Medulla oblongata (tissue), 1 donor: ENCODE data around the gene UNK.
"Not testable (repeated sequence)": the region's sequence is repeated elsewhere in the genome, so short reads cannot be mapped to it uniquely, and the experiment has no call there.

Experiments
- DNase-seq: peaks from one replicate; pipeline ENCODE4 v3.0.0-alpha.2; 2015; ENCODE audit errors: extremely low spot score

Gene UNK

DNA sequence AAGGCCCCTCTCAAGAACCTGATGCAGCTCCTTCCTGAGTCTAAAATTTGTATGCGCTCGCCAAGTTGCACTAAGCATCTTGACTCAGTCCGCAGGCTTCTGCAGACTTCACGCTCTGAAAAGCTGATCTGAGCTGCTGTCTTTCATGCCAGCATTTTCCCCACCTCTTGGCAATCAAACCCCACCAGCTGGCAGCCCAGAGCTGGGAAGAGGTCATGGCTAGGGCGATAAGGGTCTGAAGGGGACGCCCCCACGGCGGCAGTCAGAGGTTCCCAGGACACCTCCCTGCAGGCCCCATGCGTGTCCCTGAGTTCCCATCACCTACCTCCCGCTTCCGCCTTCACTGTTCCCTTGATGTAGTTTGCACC is 64.7 kb downstream of the UNK start:
- no peak for DNase-seq

DNA sequence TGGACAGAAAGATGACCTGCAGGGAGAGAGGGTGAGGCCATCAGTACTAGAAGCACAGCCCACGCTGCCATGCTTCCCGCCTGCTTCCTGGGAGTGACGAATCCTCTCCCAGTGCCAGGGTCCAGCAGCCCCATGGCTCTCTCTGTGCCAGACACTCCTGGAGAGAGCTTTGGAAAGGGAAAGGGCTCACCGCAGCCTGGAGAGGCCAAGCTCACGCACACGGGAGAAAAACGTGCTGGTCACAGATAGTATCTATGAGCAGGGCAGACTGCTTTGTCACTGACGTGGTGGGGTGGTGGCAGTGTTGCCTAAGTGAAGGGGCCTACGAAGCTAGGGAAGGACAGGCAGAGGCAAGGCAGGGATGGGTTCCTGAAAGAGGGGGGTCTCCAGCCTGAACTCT is 65.1 kb downstream of the UNK start:
- DNase-seq: no peak

DNA sequence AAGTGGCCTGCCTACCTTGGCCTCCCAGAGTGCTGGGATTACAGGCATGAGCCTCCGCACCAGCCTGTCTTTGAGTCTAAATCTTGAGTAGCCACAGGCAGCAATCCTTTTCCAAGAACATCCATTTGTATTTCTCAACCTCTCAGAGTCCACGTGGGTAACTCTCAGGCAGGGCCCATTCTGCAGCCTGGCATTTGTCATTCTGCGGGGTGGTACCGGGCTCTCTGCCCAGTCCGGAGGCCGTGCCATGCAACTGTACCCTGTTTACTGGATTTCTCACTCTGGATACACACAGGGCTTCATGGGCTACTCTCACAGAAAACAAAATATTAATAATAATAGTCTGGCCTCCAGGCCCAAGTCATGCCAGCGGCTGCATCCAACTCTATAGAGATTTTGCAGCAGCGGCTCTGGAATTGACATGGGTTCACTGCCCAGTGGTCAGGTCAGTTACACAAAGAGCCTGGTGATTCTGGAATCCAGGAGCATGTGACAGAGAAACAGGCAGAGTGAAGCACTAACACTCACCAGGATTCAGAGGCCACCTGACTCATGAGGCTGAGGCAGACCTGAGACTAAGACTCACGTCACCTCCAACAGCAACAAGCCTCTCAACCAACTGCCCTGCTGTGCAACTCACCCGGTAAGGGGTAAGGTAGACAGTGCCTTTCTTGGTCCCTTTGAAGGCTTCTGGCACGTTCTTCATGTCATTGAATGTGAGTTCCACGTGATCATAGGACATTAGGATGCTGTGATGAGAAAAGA is 66.5 kb downstream of the UNK start:
- DNase-seq: peak; percentile 91

DNA sequence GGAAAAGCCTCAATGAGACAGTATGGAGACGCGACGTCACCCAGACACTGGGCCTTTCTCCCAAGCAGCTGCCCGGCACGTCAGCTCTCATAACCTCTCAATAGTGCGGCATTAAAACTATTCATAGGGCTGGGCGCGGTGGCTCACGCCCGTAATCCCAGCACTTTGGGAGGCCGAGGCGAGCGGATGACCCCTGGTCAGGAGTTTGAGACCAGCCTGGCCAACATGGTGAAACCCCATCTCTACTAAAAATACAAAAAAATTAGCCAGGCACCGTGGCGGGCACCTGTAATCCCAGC is 67.0 kb downstream of the UNK start:
- not testable (repeated sequence) for DNase-seq

DNA sequence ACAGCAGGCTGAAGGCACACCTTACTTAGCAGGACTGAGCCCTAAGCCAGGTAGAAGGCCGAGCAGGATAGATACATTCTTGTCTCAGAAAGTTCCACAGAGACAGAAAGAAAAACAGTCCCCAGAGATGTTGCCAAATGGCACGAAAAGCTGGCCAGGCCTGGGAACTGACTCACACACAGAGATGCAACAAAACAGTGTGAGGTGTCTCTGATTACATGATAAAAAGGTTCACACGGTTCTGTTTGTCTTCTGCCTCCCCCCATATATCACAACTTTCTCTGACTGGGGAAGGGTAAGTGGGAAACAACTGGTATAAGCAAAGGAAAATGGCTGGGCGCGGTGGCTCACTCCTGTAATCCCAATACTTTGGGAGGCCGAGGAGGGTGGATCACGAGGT is 68.8 kb downstream of the UNK start:
- DNase-seq: no peak

DNA sequence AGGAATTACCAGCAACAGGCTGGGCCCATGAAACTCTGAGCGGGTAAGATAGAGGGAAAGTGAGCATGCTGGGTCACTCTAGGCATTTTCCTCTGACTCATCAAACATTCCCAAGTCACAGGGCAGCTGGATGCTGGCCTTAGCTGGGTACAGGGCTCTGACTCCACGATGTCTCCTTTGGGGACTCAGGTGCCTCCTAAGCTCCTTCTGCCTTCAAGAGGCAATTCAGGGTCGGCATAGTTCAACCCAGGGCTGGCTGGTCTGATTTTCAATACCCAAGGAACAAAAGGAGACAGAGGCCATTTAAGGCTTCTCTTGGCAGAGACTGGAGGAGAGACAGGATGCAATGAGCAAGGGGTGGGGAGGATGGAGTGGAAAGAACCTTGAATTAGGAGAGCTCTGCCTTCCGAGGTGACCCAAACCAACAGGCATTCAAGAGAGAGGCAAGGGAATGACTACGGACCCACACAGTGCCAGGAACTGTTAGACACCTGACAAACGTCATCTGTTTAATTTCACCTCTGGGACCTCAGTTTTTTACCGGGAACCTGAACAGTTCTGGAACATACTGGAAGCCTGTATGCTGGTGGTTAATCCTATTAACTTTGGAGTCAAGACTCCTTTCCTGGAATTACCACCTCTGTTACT is 69.6 kb downstream of the UNK start:
- peak; percentile 69 for DNase-seq

DNA sequence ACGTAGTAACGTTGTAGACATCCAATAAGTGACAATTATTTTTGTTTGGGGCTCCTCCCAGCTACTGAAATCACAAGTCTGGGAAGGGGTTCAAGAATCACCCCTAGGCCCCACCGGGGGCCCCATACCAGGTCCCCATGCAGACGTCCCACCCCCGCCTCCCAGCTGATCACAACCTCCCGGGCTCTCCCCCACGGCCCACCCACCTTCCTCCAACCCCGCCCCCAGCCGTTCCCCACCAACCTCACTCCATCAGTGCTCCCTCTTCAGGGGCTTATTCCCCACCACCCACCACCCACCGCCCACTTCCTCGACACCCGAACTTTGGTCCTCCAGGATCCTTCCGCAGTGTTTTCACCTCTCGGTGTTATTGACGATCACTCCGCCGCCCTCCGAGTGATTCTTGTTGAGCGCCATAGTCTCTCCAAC is 70.3 kb downstream of the UNK start:
- DNase-seq: no peak

DNA sequence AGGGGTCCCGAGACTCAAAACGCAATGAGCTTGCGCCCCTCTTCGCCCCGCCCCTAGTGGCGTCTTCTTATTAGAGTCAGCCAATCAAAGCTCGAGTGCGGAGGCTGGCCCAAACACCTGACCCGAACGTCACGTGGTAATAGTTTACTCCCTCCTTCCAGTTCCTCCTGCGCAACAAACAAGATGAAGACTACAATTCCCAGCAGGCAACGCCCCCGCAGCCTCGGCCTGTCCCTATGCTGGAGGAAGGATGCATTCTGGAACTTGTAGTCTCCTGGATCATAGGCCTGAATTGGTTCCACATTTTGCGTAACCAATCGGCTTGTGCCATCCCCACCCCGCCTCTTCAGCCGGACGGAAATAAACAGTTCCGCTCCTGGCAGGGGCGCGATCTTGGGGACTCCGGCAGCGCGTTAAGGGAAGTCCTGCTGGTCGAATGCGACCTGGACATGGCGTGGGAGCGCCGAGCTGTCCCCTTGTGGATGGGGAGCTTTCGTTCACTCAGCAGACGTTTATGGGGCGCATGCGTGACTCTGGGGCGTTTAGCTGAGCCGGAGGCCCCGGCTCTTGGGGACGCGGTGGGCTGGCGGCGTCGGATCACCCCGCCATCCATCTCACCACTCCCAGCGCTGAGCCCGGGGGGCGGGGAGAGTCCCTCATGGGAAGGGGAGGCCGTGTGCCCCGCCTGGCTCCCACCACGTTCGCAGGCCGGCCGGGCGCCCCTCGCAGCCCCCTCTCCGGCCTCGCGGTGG is 70.9 kb downstream of the UNK start, which contains the start of gene WBP2:
WBP2 (minus strand) TSS at position 26 of the 752 bp plus-strand sequence. CDS start 38 bp downstream, outside the sequence.
- peak; percentile 100 for DNase-seq

DNA sequence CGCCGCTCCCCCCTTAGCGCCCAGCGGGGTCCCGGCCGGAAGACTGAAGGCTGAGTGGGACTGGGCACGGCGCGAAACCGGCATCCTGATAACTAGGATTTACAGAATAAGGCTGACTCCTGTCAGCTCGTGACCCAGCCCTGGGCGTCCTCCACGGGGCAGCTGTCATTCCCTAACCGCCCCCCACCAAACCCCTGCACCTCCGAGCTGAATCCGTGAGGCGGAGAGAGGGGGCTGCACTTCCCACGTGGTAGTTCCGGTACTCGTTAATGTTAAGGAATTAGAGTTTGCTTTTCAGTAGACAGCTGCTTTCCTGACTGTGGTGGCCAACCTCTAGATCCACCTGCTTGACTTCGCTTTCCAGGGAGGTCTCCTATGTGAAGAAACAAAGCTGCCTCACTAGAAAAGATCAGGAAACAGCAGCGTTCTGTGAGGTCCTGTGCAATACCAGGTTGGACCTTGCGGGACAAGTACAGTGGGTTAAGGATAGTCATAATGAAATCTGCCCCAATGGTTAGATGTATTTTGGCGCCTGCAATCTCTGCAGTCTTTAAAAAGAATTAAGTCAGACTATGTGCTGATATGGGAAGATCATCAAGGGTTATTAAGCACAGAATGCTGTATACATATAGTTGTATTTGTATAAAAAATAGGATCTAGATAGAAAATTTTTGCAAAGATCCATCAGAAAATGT is 71.6 kb downstream of the UNK start:
- DNase-seq: peak; percentile 57

DNA sequence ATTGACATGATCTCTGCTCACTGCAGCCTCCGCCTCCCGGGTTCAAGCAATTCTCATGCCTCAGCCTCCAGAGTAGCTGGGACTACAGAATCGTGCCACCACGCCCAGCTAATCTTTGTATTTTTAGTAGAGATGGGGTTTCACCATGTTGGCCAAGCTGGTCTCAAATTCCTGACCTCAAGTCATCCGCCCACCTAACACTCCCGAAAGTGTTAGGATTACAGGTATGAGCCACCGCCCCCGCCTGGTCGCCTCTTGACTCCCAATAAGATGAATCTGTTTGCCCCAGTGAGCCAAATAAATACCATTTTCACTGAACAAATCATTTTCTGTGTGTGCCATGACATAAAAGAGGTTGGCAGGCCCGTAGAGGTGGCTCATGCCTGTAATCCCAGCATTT is 74.8 kb downstream of the UNK start:
- DNase-seq: not testable (repeated sequence)

DNA sequence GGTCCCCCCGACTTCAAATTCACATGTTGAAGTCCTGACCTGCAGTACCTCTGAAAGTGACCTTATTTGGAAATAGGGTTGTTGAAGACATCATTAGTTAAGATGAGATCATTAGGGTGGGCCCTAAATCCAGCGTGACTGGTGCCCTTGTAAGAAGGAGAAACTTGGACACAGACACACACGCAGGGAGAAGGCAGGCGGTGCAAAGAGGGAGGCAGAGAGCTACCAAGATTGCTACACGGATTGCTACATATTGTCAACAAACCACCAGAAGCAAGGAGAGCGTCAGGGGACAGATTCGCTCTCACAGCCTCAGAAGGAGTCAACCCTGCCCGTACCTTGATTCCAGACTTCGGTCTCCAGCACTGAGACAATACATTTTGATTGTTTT is 77.3 kb downstream of the UNK start:
- DNase-seq: no peak

DNA sequence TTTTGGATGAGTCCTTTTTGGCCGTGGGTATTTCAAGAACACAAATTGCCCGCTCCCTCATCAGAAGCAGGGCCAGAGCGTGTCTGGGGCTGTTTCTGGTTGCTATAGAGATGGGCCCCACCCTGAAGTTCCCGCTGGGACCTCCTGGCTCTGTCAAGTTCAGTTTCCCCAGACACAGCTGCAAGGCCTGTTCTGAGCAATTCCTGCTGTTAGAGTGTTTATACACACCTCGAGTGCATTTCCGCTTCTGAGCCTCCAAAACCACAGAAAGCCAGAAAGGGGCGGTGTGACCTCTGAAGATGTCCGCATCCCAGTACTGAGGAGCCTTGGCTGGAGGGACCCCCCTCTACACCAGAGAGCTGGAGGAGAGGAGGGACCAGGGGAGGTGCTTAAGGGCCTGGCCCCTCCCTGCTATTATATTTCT is 79.9 kb downstream of the UNK start:
- DNase-seq: peak; percentile 24

DNA sequence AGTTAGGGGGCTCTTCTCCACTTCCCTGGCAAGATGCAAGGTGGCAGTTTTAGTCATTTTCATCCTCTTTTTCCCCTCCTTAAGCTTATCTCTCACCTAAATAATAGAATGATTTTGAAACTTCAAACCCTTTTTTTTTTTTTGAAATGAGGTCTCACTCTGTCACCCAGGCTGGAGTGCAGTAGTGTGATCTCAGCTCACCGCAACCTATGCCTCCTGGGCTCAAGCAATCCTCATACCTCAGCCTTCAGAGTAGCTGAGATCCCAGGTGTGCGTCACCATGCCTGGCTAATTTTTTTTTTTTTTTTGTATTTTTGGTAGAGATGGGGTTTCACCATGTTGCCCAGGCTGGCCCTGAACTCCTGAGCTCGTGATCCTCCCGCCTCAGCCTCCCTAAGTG is 80.3 kb downstream of the UNK start:
- DNase-seq: not testable (repeated sequence)

DNA sequence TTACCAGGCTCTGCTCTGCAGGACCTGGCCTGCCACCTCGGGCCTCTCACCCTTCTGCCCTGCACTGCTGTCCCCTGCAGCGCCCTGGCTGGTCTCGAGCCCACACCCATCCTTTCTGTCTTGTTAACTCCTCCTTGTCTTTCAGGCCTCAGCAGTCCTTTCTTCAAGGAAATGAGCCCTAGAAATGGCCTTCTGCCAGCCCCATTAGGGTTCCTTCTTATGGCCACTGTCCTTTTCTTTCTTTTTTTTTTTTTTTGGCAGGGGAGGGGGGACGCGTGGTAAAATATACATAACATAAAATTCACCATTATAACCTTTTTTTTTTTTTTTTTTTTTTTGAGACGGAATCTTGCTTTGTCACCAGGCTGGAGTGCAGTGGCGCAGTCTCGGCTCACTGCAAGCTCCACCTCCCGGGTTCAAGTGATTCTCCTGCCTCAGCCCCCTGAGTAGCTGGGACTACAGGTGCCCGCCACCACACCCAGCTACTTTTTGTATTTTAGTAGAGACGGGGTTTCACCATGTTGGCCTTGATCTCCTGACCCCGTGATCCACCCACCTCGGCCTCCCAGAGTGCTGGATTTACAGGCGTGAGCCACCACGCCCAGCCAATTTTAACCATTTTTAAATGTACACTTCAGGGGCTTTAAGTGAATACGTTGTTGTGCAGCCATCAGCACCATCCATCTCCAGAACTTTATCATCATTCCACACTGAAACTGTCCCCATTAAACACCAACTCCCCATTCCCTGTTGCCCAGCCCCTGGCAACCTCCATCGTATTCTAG is 81.0 kb downstream of the UNK start:
- not testable (repeated sequence) for DNase-seq

DNA sequence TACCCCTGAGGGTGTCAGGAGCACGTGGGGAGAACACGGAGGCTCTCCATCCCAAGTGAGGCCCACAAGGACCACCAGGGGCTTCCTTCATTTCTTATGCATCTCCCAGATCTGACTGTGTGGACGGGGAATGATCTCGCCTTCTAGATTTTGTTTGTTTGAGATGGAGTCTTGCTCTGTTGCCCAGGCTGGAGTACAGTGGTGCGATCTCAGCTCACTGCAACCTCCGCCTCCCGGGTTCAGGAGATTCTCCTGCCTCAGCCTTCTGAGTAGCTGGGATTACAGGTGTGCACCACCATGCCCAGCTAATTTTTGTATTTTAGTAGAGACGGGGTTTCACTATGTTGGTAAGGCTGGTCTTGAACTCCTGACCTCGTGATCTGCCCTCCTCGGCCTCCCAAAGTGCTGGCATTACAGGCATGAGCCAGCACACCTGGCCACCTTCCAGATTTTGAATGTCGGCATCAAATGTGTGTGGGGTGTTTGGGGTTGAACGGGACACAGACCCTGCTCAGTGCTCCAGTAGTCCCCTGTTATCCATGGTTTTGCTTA is 84.2 kb downstream of the UNK start:
- not testable (repeated sequence) for DNase-seq

DNA sequence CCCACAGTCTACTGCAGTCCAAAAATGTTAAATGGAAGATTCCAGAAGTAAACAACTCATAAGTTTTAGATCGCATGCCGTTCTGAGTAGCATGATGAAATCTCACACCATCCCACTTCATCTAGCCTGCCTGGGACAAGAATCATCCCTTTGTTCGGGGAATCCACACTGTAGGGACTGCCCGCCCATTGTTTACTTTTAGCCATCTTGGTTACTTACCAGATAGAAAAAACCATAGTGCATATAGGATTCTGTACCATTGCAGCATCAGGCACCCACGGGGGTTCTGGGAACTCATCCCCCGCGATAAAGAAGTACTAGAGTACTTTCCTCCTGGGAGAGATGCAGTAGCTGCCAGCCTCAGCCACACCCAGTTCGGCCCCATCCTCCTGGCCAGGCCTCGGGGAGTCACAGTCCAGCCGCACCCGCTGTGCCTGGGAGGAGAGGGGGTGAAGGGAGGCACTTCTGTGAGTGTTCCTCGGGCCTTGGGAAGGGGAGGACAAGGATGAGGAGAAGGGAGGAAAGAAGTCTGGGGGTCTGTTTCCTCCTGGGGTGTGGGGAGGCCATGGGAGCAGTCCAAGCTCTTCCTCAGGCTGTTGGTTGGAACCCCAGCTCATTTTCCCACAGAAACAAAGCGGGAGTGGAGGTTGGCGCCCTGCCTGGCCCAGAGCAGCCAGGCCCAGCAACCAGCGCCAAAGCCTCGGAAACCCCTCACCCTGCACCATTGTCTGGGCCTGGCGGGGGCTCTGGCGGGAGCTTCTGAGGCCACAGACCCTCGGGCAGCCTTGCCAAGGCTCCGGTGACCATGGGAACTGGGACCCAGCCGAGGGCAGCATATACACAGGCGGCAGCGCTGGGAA is 84.9 kb downstream of the UNK start:
- peak; percentile 87 for DNase-seq

DNA sequence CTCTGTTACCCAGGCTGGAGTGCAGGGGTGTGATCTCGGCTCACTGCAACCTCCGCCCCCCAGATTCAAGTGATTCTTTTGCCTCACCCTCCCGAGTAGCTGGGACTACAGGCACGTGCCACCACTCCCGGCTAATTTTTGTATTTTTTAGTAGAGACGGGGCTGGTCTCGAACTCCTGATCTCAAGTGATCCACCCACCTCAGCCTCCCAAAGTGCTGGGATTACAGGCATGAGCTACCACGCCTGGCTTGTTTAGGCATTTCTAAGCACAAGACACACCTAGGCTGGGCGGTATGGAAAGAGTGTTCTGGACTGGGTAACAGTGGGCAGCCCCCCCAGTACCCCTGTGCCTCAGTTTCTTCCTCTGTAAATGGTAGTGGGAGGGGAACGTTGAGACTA is 85.6 kb downstream of the UNK start:
- not testable (repeated sequence) for DNase-seq

DNA sequence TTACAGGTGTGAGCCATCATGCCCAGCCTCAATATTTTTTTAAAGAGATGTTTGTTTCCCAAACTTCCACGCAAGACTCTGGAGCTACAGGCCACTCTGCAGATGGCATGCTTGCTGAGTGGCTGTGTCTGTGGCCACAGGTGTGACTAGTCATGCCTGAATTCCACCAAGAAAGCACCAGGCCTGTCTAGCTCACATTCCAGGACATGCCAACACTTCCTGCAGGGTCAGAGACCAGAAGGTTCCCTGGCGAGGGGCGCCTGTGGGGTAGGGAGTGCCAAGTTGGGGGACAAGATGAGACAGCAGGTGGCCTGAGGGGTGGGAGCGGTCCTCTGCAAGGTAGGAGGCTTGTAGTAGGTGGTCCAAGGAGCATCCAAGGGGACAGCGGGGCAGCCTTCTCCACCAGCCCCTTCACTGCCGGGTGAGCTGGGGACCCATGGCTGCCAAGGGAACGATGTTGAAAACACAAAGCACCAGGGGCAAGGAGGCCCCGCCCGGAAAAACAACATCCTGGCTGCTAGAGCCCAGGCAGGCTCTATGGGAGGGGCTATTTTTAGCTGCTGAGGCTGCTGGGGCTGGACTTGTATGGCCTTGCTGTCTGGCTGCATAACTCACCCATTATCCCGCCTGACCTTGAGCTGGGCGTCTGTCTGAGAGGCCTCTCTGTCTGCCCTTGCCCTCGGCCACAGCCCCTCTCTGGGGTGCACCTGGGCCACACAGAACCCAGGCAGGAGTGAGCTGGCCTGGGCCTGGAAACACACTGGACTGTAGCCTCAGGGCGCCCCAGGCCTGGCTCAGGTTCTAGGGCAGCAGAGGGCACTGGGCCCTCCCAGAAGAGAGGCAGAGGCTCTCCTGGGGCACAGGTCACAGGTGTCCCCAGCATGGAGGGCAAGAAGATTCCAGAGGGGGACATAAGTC is 88.1 kb downstream of the UNK start:
- peak; percentile 68 for DNase-seq
